Right ventricle myocardium superior (tissue), 1 donor: Measurements from ENCODE around the gene NOL12. TPM values are rescaled to one million over a fixed set of nuclear protein-coding genes. Genes with fewer than 3 reads are reported as not detected.
"Not testable (repeated sequence)": the region's sequence is repeated elsewhere in the genome, so short reads cannot be mapped to it uniquely, and the experiment has no call there.

ENCODE experiments used
- ATAC-seq: fragments of 200-7000 bp; cut with Tn5 transposase; one replicate; pipeline ENCODE4 v1.9.1; 2020; ENCODE audit warnings: mild to moderate bottlenecking; ENCODE audit not compliant: poor library complexity
- DNase-seq: peaks from one replicate; pipeline ENCODE4 v3.0.0-alpha.2; 2020
- intact Hi-C: fragments of 100-400 bp; cut with DNase I; formaldehyde crosslinking; loops from one replicate; pipeline ENCODE4 v1.11.2; 2022
- total RNA-seq: library from RNA; stranded (reverse); fragmentation: NEBNext Ultra II Directional; extraction: Animal tissue kit (Norgen Biotek cat#: 25700); gene quantifications from one replicate; pipeline ENCODE4 v1.2.1, GENCODE V29; 2021
- donor health status: DM: no; HTN: yes; CAD: no; lungs with severe emphysema.

NOL12 gene
- total RNA-seq, 1 donor from 2014 or later = 14.3 TPM

DNA sequence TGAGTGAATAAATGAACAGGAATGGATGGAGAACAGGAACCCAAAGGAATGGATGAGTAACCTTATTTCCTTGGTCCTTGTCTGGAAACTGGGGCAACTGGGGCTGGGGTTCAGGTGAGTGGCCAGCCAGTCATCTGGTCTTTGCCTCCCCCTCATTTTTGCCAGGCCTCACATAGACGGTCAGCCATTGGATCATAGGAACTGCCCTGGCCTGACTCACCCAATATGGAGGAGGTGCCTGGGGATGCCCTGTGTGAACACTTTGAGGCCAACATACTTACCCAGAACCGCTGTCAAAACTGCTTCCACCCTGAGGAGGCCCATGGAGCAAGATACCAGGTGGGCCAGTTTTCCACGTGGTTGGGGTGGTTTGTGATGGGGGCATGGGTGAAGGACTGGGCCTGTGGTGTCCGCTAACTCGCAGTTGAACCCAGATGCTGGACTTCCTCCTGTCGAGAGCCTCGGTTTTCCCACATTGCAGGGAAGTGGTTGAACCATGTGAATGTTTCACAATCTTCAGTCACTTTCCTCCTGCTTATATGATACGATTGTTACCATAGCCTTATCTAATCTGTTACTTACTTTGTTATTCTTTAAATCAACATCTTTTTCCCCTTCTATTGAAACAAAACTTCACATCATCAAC lies 15.1 kb downstream of the NOL12 start:
- DNase-seq = no peak
- intact Hi-C loops = no loop called here
- ATAC-seq = no peak

DNA sequence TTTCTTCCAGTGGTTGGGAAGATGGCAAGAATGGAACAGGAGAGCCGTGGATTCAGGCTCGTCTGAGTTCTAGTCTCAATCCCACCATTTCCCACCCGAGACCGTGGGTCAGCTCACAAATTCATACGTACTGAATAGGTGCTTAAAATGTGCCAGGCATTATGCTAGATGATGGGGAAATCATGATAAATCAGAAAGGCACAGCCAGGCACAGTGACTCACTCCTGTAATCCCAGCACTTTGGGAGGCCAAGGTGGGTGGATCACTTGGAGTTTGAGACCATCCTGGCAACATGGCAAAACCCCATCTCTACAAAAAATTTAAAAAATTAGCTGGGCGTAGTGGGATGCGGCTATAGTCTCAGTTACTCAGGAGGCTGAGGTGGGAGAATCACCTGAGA lies 17.8 kb downstream of the NOL12 start:
- ATAC-seq (no peak), DNase-seq (no peak)
- intact Hi-C loops = no loop called here

GRCh38 chr22:37704645-37705044 lies 18.5 kb downstream of the NOL12 start:
- ATAC-seq (no peak), DNase-seq (no peak)
- intact Hi-C loops = no loop called here

DNA sequence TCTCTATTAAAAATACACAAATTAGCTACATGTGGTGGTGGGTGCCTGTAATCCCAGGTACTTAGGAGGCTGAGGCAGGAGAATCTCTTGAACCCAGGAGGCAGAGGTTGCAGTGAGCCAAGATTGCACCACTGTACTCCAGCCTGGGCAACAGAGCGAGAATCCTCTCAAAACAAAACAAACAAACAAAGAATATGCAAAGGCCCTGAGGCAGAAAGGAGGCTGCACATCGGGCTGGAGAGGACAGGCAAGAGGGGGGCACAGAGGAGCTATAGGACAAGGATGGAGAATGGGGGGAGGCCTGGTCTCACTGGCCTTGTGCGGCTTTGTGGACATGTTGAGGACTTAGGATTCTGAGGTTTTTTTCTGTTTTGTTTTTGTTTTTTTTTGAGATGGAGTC lies 19.1 kb downstream of the NOL12 start:
- intact Hi-C loops = no loop called here
- DNase-seq (no peak), ATAC-seq (no peak)

GRCh38 chr22:37708580-37709444 lies 22.7 kb downstream of the NOL12 start:
- intact Hi-C loops = no loop called here

GRCh38 chr22:37709445-37709765 lies 23.3 kb downstream of the NOL12 start:
- no peak for DNase-seq
- no peak for ATAC-seq
- intact Hi-C loops = no loop called here

More at GRCh38 chr22:37708580-37709444, 22.7 kb downstream of the NOL12 start:
- ATAC-seq = peak; percentile 36
- DNase-seq = no peak

DNA sequence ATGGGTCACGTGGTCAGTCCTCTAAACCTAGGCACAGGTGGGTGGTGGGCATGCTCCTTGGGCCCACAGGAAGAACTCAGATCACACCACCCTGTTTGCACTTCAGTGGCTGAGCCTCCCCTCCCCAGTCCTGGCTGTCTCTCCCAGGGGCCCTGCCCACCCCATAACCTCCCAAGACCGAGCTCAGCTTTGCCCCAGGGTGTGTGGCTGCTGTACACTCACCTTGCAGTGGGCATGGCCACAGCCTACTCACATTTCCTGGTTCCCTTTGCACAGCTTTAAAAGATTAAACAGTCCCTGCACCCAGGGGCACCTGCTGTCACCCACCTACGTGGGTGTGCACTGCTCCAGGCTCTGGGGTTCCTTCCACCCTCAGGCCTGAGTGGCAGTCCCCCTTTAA lies 24.5 kb downstream of the NOL12 start:
- DNase-seq (no peak), ATAC-seq (no peak)
- intact Hi-C loops = no loop called here

DNA sequence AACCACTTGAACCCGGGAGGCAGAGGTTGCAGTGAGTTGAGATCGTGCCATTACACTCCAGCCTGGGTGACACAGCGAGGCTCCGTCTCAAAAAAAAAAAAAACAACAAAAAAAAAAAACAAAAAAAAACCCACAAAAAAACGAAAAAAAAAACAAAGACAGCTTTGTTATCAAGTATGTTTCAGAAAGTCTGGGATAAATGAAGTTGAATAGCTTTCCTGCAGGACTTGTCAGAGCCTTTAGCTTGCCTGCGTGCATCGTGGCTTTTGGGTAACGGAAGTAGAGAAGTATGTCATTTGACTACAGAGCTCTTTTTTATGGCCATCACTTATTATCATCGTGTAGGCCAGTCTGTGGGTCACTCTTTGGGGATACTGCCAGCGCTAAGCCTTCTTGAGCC lies 25.3 kb downstream of the NOL12 start:
- no peak for ATAC-seq
- intact Hi-C loops = no loop called here

DNA sequence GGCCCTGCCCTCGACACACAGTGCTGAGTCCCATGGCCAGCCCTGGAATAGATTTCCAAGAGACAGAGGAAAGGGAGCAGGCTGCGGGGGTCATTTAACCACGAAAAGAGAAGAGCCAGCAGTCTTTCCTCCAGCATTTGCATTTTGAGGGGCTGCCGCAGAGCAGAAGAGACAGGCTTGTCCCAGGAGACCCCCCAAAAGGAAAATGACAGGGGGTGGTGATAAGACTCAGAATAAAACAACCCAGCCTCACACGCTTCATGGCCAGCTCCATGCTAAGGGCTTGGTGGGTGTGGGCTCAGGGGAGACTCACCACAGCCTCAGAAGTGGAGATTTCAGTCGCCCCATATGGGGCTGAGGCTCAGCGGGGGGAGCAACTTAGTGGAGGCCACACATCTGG lies 27.6 kb downstream of the NOL12 start:
- intact Hi-C loops = no loop called here
- DNase-seq (no peak), ATAC-seq (no peak)

More for the DNA sequence above, 25.3 kb downstream of the NOL12 start:
- DNase-seq = no peak

DNA sequence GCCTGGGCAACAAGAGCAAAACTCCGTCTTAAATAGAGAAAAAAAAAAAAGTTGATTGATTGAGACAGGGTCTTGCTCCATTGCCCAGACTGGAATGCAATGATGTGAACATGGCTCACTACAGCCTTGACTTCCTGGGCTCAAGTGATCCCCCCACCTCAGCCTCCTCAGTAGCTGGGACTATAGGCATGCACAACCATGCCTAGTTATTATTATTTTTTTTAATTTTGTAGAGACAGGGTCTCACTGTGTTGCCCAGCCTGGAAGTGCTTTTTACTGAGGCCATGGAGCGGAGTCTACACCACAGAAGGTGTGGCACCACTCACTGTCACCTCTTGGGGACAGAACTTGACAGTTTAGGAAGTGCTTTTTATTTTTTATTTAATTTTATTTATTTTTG lies 28.5 kb downstream of the NOL12 start:
- no peak for ATAC-seq
- DNase-seq = no peak
- intact Hi-C loops = no loop called here

DNA sequence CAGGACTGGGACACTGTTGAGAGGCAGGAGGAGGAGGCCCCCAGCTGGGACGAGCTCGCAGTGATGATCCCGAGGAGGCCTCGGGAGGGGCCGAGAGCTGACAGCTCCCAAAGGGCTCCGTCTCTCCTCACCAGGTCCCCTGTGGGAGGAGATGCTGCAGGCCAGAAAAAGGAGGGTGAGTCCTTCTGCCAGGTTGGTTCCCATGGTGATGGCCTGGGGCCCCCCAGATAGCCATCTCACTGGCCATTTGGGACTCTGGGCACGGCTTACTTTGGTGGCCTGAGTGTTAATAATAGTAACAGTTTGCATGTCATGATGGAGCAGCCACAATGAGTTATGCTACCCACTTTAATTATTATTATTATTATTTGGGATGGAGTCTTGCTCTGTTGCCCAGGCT lies 29.6 kb downstream of the NOL12 start:
- ATAC-seq (no peak), DNase-seq (no peak)
- intact Hi-C loops = no loop called here

DNA sequence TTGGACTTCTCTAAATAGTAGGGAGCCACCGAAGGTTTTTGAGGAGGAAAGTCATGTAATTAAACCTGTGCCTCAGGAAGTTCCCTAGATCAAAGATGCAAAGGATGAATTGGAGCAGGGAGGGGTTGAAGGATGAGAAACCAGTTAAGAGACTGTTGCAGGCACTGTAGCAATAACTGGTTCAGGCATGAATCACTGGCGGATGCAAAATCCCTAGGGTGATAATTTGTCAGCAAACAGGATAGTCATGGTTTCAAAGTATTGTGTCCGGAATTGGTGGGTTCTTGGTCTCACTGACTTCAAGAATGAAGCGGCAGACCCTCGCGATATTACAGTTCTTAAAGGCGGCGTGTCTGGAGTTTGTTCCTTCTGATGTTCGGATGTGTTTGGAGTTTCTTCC lies 30.6 kb downstream of the NOL12 start:
- ATAC-seq (no peak), DNase-seq (no peak)
- intact Hi-C loops = no loop called here

- ATAC-seq, intact Hi-C loops, DNase-seq: not testable (repeated sequence)
Measured at GRCh38 chr22:37717235-37717634, 31.1 kb downstream of the NOL12 start.

- DNase-seq, intact Hi-C loops, ATAC-seq: not testable (repeated sequence)
Measured at GRCh38 chr22:37717746-37718305, 31.7 kb downstream of the NOL12 start.

DNA sequence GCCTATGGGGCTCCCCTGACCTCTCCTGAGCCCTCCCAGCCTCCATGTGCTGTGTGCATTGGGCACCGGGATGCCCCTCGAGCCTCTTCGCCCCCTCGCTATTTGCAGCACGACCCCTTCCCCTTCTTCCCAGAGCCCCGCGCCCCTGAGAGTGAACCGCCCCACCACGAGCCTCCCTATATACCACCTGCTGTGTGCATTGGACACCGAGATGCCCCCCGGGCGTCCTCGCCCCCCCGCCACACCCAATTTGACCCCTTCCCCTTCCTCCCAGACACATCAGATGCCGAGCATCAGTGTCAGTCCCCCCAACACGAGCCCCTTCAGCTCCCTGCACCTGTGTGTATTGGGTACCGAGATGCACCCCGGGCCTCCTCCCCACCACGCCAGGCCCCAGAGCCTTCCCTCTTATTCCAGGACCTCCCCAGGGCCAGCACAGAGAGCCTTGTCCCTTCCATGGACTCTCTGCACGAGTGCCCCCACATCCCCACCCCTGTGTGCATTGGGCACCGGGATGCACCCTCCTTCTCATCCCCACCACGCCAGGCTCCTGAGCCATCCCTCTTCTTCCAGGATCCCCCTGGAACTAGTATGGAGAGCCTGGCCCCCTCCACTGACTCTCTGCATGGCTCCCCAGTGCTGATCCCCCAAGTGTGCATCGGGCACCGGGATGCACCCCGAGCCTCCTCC lies 39.6 kb downstream of the NOL12 start:
- intact Hi-C loops = no loop called here
- no peak for DNase-seq
- ATAC-seq = no peak

GRCh38 chr22:37726241-37726887 lies 40.2 kb downstream of the NOL12 start:
- intact Hi-C loops = no loop called here
- ATAC-seq = no peak
- DNase-seq = no peak

DNA sequence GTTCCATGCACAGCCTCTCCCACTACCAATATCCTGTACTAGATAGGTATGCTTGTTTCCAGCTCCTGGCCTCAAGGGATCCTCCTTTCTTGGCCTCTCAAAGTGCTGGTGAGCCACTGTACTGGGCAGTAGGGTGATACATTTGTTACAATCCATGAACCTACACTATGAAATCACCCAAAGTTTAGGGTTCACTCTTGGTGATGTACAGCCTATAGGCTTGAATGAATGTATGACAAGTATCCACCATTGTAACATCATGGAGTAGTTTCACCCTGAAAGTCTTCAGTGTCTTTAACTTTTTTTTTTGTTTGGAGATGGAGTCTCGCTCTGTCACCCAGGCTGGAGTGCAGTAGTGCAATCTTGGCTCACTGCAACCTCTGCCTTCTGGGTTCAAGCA lies 42.5 kb downstream of the NOL12 start:
- no peak for DNase-seq
- ATAC-seq = peak; percentile 23
- intact Hi-C loops = no loop called here

- ATAC-seq (peak; percentile 4), DNase-seq (no peak)
- intact Hi-C loops = no loop called here
Measured at GRCh38 chr22:37731804-37732471, 45.8 kb downstream of the NOL12 start.
